Mesenchymal stem cell (in vitro differentiated cells and primary cell): ENCODE measurements around the gene DNAH11.

Experiments used
- DNase-seq: peaks from one replicate; pipeline ENCODE4 v3.0.0-alpha.2; 2013
- H2AFZ ChIP-seq: one replicate; pipeline ENCODE4 v1.6.1; 2013; ENCODE audit warnings: low read depth, mild to moderate bottlenecking, control low read depth, inconsistent platforms, low read length, moderate library complexity
- H2AK5ac ChIP-seq: 2 replicates; pipeline ENCODE4 v1.6.1; 2013; ENCODE audit warnings: low read length, moderate library complexity, mild to moderate bottlenecking, inconsistent platforms; ENCODE audit not compliant: severe bottlenecking
- H2BK120ac ChIP-seq: one replicate; pipeline ENCODE4 v1.6.1; 2013; ENCODE audit warnings: low read depth, mild to moderate bottlenecking, inconsistent platforms, low read length, moderate library complexity
- H2BK12ac ChIP-seq, 2 experiments: one replicate each; pipeline ENCODE4 v1.6.1; 2013; ENCODE audit warnings: inconsistent platforms in 2 of 2, low read length in 2 of 2, mild to moderate bottlenecking in 2 of 2, moderate library complexity in 2 of 2, control low read depth in 1 of 2
- H2BK15ac ChIP-seq: one replicate; pipeline ENCODE4 v1.6.1; 2013; ENCODE audit warnings: mild to moderate bottlenecking, low read depth, inconsistent platforms; ENCODE audit not compliant: poor library complexity, severe bottlenecking
- H2BK5ac ChIP-seq: 2 replicates; pipeline ENCODE4 v1.6.1; 2013; ENCODE audit warnings: low read depth, mild to moderate bottlenecking, low read length, control low read depth, inconsistent platforms; ENCODE audit not compliant: poor library complexity, severe bottlenecking
- H3K14ac ChIP-seq, 2 experiments: one replicate each; pipeline ENCODE4 v1.6.1; 2013; ENCODE audit warnings: inconsistent platforms in 2 of 2, low read length in 2 of 2, control low read depth in 1 of 2, mild to moderate bottlenecking in 1 of 2, moderate library complexity in 1 of 2
- H3K18ac ChIP-seq, 2 experiments: one replicate each; pipeline ENCODE4 v1.6.1; 2013; ENCODE audit warnings: inconsistent platforms in 2 of 2, low read length in 2 of 2, control low read depth in 1 of 2, low read depth in 1 of 2, mild to moderate bottlenecking in 1 of 2
- H3K23ac ChIP-seq, 2 experiments: one replicate each; pipeline ENCODE4 v1.6.1; 2013; ENCODE audit warnings: inconsistent platforms in 2 of 2, low read length in 2 of 2, mild to moderate bottlenecking in 2 of 2, moderate library complexity in 2 of 2, control low read depth in 1 of 2
- H3K27ac ChIP-seq: 2 replicates; pipeline ENCODE4 v1.5.1; 2013; ENCODE audit warnings: mild to moderate bottlenecking, moderate library complexity, low read length, control low read depth, inconsistent platforms; ENCODE audit not compliant: poor library complexity, severe bottlenecking
- H3K27me3 ChIP-seq, 2 experiments: 2 replicates each; pipeline versions ENCODE4 v1.6.1 to v1.7.0; 2013; ENCODE audit warnings: low read length in 2 of 2, mild to moderate bottlenecking in 2 of 2, moderate library complexity in 2 of 2, control low read depth in 1 of 2, inconsistent platforms in 1 of 2; ENCODE audit not compliant: control insufficient read depth in 1 of 2, insufficient read depth in 1 of 2
- H3K36me3 ChIP-seq, 2 experiments: 2 replicates each; pipeline versions ENCODE4 v1.6.1 to v1.7.0; 2013; ENCODE audit warnings: low read length in 2 of 2, control low read depth in 1 of 2, inconsistent platforms in 1 of 2, low read depth in 1 of 2, mild to moderate bottlenecking in 1 of 2; ENCODE audit not compliant: insufficient read depth in 2 of 2, control insufficient read depth in 1 of 2
- H3K4ac ChIP-seq, 2 experiments: one replicate each; pipeline ENCODE4 v1.6.1; 2013; ENCODE audit warnings: inconsistent platforms in 2 of 2, low read length in 2 of 2, mild to moderate bottlenecking in 2 of 2, moderate library complexity in 2 of 2, control low read depth in 1 of 2, low read depth in 1 of 2
- H3K4me1 ChIP-seq: 2 replicates; pipeline ENCODE4 v1.6.1; 2013; ENCODE audit warnings: low read depth, low read length, control low read depth; ENCODE audit not compliant: control insufficient read depth, insufficient read depth
- H3K4me2 ChIP-seq: 2 replicates; pipeline ENCODE4 v1.6.1; 2013; ENCODE audit warnings: low read length, mild to moderate bottlenecking, inconsistent platforms; ENCODE audit not compliant: poor library complexity, severe bottlenecking
- H3K4me3 ChIP-seq, 2 experiments: 2 replicates each; pipeline versions ENCODE4 v1.5.1 to v1.7.0; 2013; ENCODE audit warnings: low read length in 2 of 2, mild to moderate bottlenecking in 2 of 2, control low read depth in 1 of 2, low read depth in 1 of 2; ENCODE audit not compliant: insufficient read depth in 1 of 2
- H3K79me1 ChIP-seq: replicated peaks from 2 replicates; pipeline ENCODE4 v1.6.1; 2013; ENCODE audit warnings: mild to moderate bottlenecking, control low read depth, low read length, inconsistent platforms; ENCODE audit not compliant: poor library complexity, severe bottlenecking
- H3K9ac ChIP-seq: 2 replicates; pipeline ENCODE4 v1.7.0; 2013; ENCODE audit warnings: mild to moderate bottlenecking, low read length, moderate library complexity
- H3K9me3 ChIP-seq: 2 replicates; pipeline ENCODE4 v1.7.0; 2013; ENCODE audit warnings: mild to moderate bottlenecking, low read length; ENCODE audit not compliant: control insufficient read depth
- H4K8ac ChIP-seq: one replicate; pipeline ENCODE4 v1.6.1; 2013; ENCODE audit warnings: inconsistent platforms, mild to moderate bottlenecking, low read length, moderate library complexity
- H4K91ac ChIP-seq: one replicate; pipeline ENCODE4 v1.6.1; 2013; ENCODE audit warnings: mild to moderate bottlenecking, low read length, inconsistent platforms
- WGBS: methylation state at CpG from one replicate; pipeline ENCODE4 v1.1.7; 2013; ENCODE audit warnings: mixed read lengths; 5-methylcytosine and 5-hydroxymethylcytosine counted together

Gene DNAH11

DNA sequence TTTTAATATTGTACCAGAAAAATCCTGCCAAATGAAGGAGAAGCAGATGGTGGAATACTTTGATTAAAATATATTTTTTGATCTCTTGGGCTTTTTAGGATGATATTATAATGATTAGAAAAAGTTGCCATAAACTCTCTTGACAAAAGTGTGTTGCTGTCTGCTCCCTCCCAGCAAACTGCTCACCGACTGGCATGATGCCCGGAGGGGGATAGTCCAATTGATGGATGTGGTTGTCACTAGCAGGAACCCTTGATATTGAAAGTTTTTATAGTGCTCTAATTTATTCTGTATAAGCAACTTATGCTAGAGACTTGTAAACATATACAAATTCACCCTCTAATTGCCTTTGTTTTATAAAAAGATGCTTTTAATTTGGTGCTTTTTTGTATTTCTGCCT is 114.0 kb downstream of the DNAH11 start:
- Histone ChIP-seq H3K4me1 (no peaks in the 10 kb centered on the region), H3K4me3 (no peak overlapping the region), H3K4ac (no peak overlapping the region), H3K9ac (no peak overlapping the region), H4K91ac (no peak overlapping the region), H3K27me3 (no peaks in the 10 kb centered on the region), H3K14ac (no peak overlapping the region), H3K23ac (no peak overlapping the region), H3K27ac (no peak overlapping the region), H3K9me3 (peaks cover 9% of the 10 kb centered on the region), H2AFZ (no peak overlapping the region), H2AK5ac (no peak overlapping the region), H2BK15ac (no peak overlapping the region), H4K8ac (no peak overlapping the region), H3K79me1 (no peaks in the 10 kb centered on the region), H2BK5ac (no peak overlapping the region), H3K36me3 (no peaks in the 10 kb centered on the region), H2BK120ac (no peak overlapping the region), H2BK12ac (no peak overlapping the region), H3K4me2 (no peak overlapping the region), H3K18ac (no peak overlapping the region)
- WGBS = 100% methylated on average over 2 of the region's 2 CpGs
- DNase-seq = no peak

GRCh38 chr7:21670496-21670895 is 127.7 kb downstream of the DNAH11 start:
- Histone ChIP-seq H3K27ac (no peak overlapping the region), H3K18ac (no peak overlapping the region), H3K9ac (no peak overlapping the region), H3K9me3 (peaks cover 6% of the 10 kb centered on the region), H2BK120ac (no peak overlapping the region), H4K91ac (no peak overlapping the region), H3K4me1 (no peaks in the 10 kb centered on the region), H3K4me3 (no peak overlapping the region), H3K23ac (no peak overlapping the region), H2AK5ac (no peak overlapping the region), H3K36me3 (no peaks in the 10 kb centered on the region), H3K79me1 (no peaks in the 10 kb centered on the region), H3K4me2 (no peak overlapping the region), H2BK5ac (no peak overlapping the region), H3K4ac (no peak overlapping the region), H4K8ac (no peak overlapping the region), H2BK15ac (no peak overlapping the region), H3K14ac (no peak overlapping the region), H3K27me3 (no peaks in the 10 kb centered on the region), H2AFZ (no peak overlapping the region), H2BK12ac (no peak overlapping the region)
- WGBS = 100% methylated on average over 1 of the region's 3 CpGs
- DNase-seq = no peak

- H4K91ac ChIP-seq = no peak overlapping the region
- H2AK5ac ChIP-seq = no peak overlapping the region
- 82% methylated on average over 3 of the region's 3 CpGs for WGBS
- no peak overlapping the region for H2BK5ac ChIP-seq
- no peak overlapping the region for H2BK120ac ChIP-seq
- H3K36me3 ChIP-seq = no peaks in the 10 kb centered on the region
- H3K14ac ChIP-seq = no peak overlapping the region
- H3K27ac ChIP-seq = no peak overlapping the region
- H4K8ac ChIP-seq = no peak overlapping the region
- DNase-seq = no peak
- H3K9ac ChIP-seq = no peak overlapping the region
- H3K18ac ChIP-seq = no peak overlapping the region
- no peaks in the 10 kb centered on the region for H3K27me3 ChIP-seq
- no peak overlapping the region for H3K4ac ChIP-seq
- H2BK15ac ChIP-seq = no peak overlapping the region
- no peaks in the 10 kb centered on the region for H3K4me1 ChIP-seq
- H2BK12ac ChIP-seq = no peak overlapping the region
- H3K9me3 ChIP-seq = peaks cover 10% of the 10 kb centered on the region
- no peak overlapping the region for H3K4me3 ChIP-seq
- no peak overlapping the region for H3K23ac ChIP-seq
- no peak overlapping the region for H2AFZ ChIP-seq
- H3K79me1 ChIP-seq = no peaks in the 10 kb centered on the region
- H3K4me2 ChIP-seq = no peak overlapping the region
These were observed 129.0 kb downstream of the DNAH11 start for GRCh38 chr7:21671859-21672258.

GRCh38 chr7:21675255-21675654 is 132.4 kb downstream of the DNAH11 start:
- Histone ChIP-seq H3K9ac (no peak overlapping the region), H2BK5ac (no peak overlapping the region), H2BK120ac (no peak overlapping the region), H3K9me3 (peaks cover 31% of the 10 kb centered on the region), H3K14ac (no peak overlapping the region), H3K36me3 (no peaks in the 10 kb centered on the region), H3K4me3 (no peak overlapping the region), H3K27ac (no peak overlapping the region), H2BK15ac (no peak overlapping the region), H3K4me2 (no peak overlapping the region), H3K23ac (peak overlapping the region in 1 of 2 experiments; percentile 48), H3K4ac (no peak overlapping the region), H3K79me1 (no peaks in the 10 kb centered on the region), H4K8ac (no peak overlapping the region), H2BK12ac (no peak overlapping the region), H4K91ac (no peak overlapping the region), H3K27me3 (no peaks in the 10 kb centered on the region), H3K4me1 (no peaks in the 10 kb centered on the region), H2AFZ (no peak overlapping the region), H2AK5ac (no peak overlapping the region), H3K18ac (no peak overlapping the region)
- peak; percentile 1 for DNase-seq
- 57% methylated on average over 3 of the region's 3 CpGs for WGBS
